ENCODE measurements around the gene TMEM106B. TPM values are rescaled to one million over a fixed set of nuclear protein-coding genes. Genes with fewer than 3 reads are reported as not detected.

The TMEM106B gene
- total and polyA plus RNA-seq, 2 experiments from 2014 or later: 37.5 to 133 TPM

- no peak for DNase-seq (ENCODE audit: low spot score)
- Histone ChIP-seq H3K79me2 (no peaks in the 10 kb centered on the region), H3K4me1 (ENCODE audit: insufficient read depth) (no peaks in the 10 kb centered on the region), H3K4me2 (no peak overlapping the region), H3K9me2 (replicated peaks; ENCODE audit: insufficient read depth) (no peaks in the 10 kb centered on the region), H3K27me3 (no peaks in the 10 kb centered on the region), H3K4me3 (no peak overlapping the region), H3K9me3 (ENCODE audit: low read depth) (no peaks in the 10 kb centered on the region), H3K27ac (no peak overlapping the region), H3K36me3 (replicated peaks; ENCODE audit: insufficient read depth, low read depth) (no peaks in the 10 kb centered on the region), H4K20me1 (ENCODE audit: insufficient read depth, poor library complexity, severe bottlenecking) (no peaks in the 10 kb centered on the region), H2AFZ (no peak overlapping the region)
- WGBS (ENCODE audit: low lambda C conversion rate, missing lambda C conversion rate): 93% methylated on average over 2 of the region's 2 CpGs
- TF ChIP-seq EZH2 (IDR thresholded peaks at IDR 0.05; ENCODE audit: borderline replicate concordance) (no peak), CTCF (IDR thresholded peaks at IDR 0.05; ENCODE audit: poor library complexity) (no peak), EZH2phosphoT487 (IDR thresholded peaks at IDR 0.05; ENCODE audit: low read depth, severe bottlenecking, unreplicated experiment) (no peak)
These were observed 14.7 kb upstream of the TMEM106B start for GRCh38 chr7:12196386-12196785.

GRCh38 chr7:12199363-12199762 is 11.7 kb upstream of the TMEM106B start:
- no peaks in the 10 kb centered on the region for H3K27me3 ChIP-seq
- H3K36me3 ChIP-seq (replicated peaks; ENCODE audit: insufficient read depth, low read depth): no peaks in the 10 kb centered on the region
- peak overlapping the region; percentile 22 for H3K27ac ChIP-seq
- H3K9me3 ChIP-seq (ENCODE audit: low read depth): no peaks in the 10 kb centered on the region
- no peak overlapping the region for H3K4me3 ChIP-seq
- no peaks in the 10 kb centered on the region for H3K4me1 ChIP-seq (ENCODE audit: insufficient read depth)
- no peak overlapping the region for H3K4me2 ChIP-seq
- H4K20me1 ChIP-seq (ENCODE audit: insufficient read depth, poor library complexity, severe bottlenecking): no peaks in the 10 kb centered on the region
- TF ChIP-seq EZH2 (IDR thresholded peaks at IDR 0.05; ENCODE audit: borderline replicate concordance): no peak
- no peak for TF ChIP-seq CTCF (IDR thresholded peaks at IDR 0.05; ENCODE audit: poor library complexity)
- no peak for TF ChIP-seq EZH2phosphoT487 (IDR thresholded peaks at IDR 0.05; ENCODE audit: low read depth, severe bottlenecking, unreplicated experiment)
- peak; percentile 41 for DNase-seq (ENCODE audit: low spot score)
- H3K9me2 ChIP-seq (replicated peaks; ENCODE audit: insufficient read depth): no peaks in the 10 kb centered on the region
- H3K79me2 ChIP-seq: no peaks in the 10 kb centered on the region
- no peak overlapping the region for H2AFZ ChIP-seq

- Histone ChIP-seq H2AFZ (no peak overlapping the region), H3K4me3 (no peak overlapping the region), H3K4me1 (ENCODE audit: insufficient read depth) (peaks cover under 1% of the 10 kb centered on the region), H3K4me2 (no peak overlapping the region), H3K79me2 (peaks cover 4% of the 10 kb centered on the region), H3K27ac (no peak overlapping the region), H3K9me3 (ENCODE audit: low read depth) (no peaks in the 10 kb centered on the region), H4K20me1 (ENCODE audit: insufficient read depth, poor library complexity, severe bottlenecking) (no peaks in the 10 kb centered on the region), H3K27me3 (no peaks in the 10 kb centered on the region), H3K9me2 (replicated peaks; ENCODE audit: insufficient read depth) (no peaks in the 10 kb centered on the region), H3K36me3 (replicated peaks; ENCODE audit: insufficient read depth, low read depth) (no peaks in the 10 kb centered on the region)
- WGBS (ENCODE audit: low lambda C conversion rate, missing lambda C conversion rate): 56% methylated on average over 2 of the region's 2 CpGs
- no peak for TF ChIP-seq EZH2 (IDR thresholded peaks at IDR 0.05; ENCODE audit: borderline replicate concordance)
- TF ChIP-seq EZH2phosphoT487 (IDR thresholded peaks at IDR 0.05; ENCODE audit: low read depth, severe bottlenecking, unreplicated experiment): no peak
- TF ChIP-seq CTCF (IDR thresholded peaks at IDR 0.05; ENCODE audit: poor library complexity): no peak
- no peak for DNase-seq (ENCODE audit: low spot score)
These were observed 4.0 kb upstream of the TMEM106B start for GRCh38 chr7:12207046-12207445.

GRCh38 chr7:12209221-12209620 is 1.9 kb upstream of the TMEM106B start:
- no peak for DNase-seq (ENCODE audit: low spot score)
- Histone ChIP-seq H3K79me2 (peaks cover 25% of the 10 kb centered on the region), H3K9me2 (replicated peaks; ENCODE audit: insufficient read depth) (no peaks in the 10 kb centered on the region), H3K27me3 (no peaks in the 10 kb centered on the region), H3K4me2 (no peak overlapping the region), H2AFZ (no peak overlapping the region), H3K36me3 (replicated peaks; ENCODE audit: insufficient read depth, low read depth) (no peaks in the 10 kb centered on the region), H3K4me3 (no peak overlapping the region), H4K20me1 (ENCODE audit: insufficient read depth, poor library complexity, severe bottlenecking) (no peaks in the 10 kb centered on the region), H3K27ac (no peak overlapping the region), H3K9me3 (ENCODE audit: low read depth) (no peaks in the 10 kb centered on the region), H3K4me1 (ENCODE audit: insufficient read depth) (peaks cover 5% of the 10 kb centered on the region)
- TF ChIP-seq EZH2phosphoT487 (IDR thresholded peaks at IDR 0.05; ENCODE audit: low read depth, severe bottlenecking, unreplicated experiment) (no peak), CTCF (IDR thresholded peaks at IDR 0.05; ENCODE audit: poor library complexity) (no peak), EZH2 (IDR thresholded peaks at IDR 0.05; ENCODE audit: borderline replicate concordance) (no peak)
- 38% methylated on average over 1 of the region's 1 CpG for WGBS (ENCODE audit: low lambda C conversion rate, missing lambda C conversion rate)

Data from hepatocyte (in vitro differentiated cells).